GM21423 (cell line): ENCODE results near the gene SRD5A3.
"Not testable (repeated sequence)": the region's sequence is repeated elsewhere in the genome, so short reads cannot be mapped to it uniquely, and the experiment has no call there.

Experiments used
- ATAC-seq: cut with Tn5 transposase; IDR thresholded peaks from one replicate; pipeline ENCODE4 v1.9.1; 2021; ENCODE audit warnings: mild to moderate bottlenecking, moderate library complexity; ENCODE audit not compliant: unreplicated experiment

The SRD5A3 gene

DNA sequence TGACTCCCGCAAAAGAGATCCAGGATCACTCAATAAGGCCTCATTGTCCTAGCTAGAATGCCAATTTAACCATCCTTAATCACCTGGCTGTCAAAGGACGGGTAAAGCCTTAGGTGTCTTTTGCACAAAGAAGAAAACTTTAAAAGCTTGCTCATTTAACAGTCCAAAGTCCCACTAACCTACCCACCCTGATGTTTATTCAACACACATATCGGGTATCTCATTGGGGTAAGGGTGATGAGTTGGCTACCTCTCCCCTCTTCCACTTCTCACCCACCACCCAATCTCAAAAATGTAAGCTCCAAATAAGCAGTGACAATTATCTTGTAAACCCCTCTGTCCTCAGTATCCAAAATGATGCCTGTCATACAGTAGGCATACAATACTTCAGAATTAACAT, 988 bp upstream of the SRD5A3 start:
- no peak for ATAC-seq

DNA sequence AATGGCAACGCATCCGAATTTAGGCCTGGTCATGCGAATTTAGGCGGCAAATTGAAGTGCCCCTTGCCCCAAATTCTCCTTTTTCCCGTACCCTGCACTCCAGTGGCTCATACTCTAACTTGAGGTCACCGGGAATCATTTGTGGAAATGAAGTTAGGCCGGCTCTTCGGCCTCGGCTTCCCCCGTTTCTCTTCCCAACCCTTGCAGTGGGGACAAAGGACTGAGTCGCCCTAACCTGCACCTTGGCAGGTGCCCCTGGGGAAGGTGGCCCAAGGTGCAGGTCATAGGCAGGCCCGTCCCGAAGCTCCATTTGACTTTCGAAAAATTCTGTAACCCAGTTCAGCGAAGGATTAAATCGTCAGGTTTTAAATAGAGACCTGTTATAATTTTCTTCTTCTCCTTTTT, 811 bp downstream of the SRD5A3 start:
- no peak for ATAC-seq

DNA sequence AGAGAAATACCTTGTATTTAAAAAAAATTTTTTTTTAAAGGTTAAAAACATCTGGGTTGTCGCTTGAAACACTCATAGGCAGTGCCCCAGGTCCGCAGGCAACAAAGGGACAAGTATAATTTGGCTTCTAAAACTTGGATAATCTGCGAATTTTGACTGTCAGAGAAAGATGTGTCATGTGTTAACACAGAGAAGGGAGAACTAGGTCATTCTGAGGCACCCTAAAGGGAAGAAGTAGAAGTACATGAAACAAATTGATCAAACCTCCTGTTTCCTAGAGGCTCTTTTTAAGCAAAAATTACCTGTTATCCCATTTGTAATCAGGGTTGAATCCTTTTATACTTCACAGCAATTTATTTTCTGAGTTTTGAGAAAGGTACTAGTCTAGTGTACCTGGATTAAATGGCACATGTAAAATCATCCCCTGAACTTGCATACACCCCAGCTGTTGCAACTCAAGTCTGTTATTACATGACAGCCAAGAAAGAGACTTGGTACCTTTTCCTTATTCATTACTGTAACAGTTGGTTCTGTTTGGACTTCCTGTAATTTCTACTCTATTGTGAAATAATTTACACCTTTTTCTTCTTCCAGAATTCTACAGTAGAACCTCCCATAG, 1.7 kb downstream of the SRD5A3 start:
- ATAC-seq, result no peak

DNA sequence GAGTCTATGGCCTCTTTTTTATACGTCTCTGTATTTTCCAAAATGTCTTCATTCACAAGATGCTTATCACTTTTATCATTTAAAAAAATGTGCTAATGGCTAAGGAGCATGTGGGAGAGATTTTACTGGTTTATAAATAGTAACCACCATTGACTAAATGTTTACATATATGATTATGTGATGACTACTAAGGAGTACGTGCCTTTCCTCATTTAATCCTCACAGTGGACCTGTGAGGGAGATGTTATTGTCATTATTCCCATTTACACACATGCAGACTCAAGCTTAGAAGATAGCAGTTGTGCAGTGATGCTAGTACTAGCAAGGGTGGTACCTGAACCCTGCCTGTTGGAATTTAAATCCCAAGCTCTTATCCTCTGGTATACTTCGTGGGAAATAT, 2.4 kb downstream of the SRD5A3 start:
- no peak for ATAC-seq

DNA sequence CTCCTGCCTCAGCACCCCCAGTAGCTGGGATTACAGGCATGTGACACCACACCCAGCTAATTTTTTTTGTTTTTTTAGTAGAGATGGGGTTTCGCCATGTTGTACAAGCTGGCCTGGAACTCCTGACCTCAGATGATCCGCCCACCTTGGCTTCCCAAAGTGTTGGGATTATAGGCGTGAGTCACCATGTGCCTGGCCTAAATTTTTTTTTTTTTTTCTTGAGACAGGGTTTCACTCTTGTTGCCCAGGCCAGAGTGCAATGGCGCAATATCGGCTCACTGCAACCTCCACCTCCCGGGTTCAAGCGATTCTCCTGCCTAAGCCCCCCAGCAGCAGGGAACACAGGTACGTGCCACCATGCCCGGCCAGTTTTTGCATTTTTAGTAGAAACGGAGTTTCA, 4.8 kb downstream of the SRD5A3 start:
- ATAC-seq, result not testable (repeated sequence)

DNA sequence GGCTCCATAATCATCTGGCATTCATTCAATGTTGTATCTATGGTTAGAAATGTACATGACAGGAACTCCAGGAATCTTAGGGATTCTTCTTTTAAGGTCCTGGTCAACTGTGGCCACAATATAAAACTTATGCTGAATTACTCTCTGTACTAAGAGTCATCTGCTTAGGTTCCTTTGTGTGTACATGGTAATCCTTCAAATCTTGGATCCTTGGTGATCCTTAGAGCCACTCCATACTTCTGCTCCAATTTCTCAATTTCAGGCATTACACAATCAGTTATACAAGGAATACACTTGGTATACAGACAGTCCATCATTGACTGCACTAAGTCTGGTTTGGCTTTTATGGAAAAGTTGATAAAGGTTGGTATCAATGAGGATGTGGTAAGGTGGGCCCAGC, 5.8 kb downstream of the SRD5A3 start:
- ATAC-seq, result no peak

DNA sequence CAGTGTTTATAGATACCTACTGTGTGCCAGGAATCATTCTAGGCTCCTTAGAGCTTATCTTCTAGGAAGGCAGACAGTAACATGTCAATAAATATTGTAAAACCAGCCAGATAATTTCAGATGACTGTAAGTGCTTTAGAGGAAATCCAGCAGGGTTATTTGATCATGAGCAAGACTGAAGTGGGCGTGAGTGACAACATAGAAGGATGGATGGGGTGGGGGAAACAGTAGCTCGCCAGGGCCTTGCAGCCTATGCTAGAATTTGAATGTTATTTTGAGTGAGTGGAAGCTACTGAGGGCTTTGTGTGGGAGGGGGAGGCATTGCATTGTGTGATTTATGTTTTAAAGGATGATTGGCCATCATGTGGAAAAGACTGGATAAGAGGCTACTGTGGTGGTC, 6.7 kb downstream of the SRD5A3 start:
- peak; percentile 22 for ATAC-seq

DNA sequence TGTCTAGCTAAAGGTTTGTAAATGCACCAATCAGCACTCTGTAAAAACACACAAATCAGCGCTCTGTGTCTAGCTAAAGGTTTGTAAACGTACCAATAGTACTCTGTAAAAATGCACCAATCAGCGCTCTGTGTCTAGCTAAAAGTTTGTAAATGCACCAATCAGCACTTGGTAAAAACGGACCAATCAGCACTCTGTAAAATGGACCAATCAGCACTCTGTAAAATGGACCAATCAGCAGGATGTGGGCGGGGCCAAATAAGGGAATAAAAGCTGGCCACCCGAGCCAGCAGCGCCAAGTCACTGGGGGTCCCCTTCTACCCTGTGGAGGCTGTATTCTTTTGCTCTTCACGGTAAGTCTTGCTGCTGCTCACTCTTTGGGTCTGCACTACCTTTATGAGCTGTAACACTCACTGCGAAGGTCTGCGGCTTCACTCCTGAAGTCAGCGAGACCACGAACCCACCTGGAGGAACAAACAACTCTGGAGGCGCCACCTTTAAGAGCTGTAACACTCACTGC, 7.2 kb downstream of the SRD5A3 start:
- not testable (repeated sequence) for ATAC-seq

DNA sequence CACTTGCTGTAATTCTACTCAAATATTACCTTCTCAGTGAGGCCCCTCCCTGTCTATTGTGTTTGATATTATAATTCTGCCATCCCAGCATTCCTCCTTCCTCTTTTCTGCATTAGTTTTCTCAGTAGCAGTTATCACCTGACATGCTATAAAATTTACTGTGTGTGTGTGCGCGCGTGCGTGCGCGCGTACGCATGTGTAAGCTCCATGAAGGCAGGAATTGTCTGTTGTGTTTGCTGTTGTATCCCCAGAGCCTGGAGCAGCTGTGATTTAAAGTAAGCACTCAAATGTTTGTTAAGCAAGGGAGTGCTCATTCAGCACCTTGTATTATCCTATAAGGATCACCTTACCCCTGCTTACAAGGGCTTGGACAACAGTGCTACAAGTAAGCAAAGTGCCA, 8.6 kb downstream of the SRD5A3 start:
- ATAC-seq, result no peak

DNA sequence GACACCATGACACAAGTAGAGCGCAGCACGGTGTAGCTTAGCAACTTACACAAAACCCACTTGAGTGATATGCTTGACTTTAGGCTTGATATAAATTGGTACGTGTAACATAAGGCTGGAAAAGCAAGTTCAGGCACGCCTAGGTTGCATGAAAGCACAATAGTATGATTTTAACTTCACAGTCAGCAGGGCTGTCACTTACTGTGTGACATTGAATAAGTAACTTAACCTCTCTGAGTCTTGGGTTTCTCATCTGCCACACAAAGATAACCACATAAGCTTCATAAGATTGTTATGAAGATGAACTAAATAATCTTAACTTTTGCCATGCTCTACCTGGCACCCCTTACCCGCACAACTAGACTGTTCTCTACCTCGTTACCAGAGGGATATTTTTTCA, 9.5 kb downstream of the SRD5A3 start:
- no peak for ATAC-seq

DNA sequence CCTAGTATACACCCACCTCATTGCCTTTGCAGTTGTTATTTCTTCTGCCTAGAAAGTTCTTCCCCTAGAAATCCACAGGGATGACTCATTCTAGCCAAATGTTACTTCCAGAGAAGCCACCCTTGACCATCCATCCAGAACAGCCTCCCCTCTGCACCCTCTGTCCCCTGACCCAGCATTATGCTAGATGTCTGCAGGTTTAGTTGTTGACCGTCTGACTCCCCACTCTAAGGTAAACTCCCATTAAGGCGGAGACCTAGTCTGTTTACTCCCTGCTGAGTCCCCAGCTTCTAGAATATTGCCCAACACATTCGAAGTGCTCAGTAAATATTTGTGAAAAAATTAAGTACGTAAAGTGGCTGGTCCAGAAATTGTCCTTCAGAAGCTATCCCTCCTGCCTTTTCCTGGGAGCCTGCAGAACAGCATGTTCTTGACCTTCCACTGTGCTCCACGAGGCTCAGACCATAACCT, 11.0 kb downstream of the SRD5A3 start:
- ATAC-seq, result no peak

DNA sequence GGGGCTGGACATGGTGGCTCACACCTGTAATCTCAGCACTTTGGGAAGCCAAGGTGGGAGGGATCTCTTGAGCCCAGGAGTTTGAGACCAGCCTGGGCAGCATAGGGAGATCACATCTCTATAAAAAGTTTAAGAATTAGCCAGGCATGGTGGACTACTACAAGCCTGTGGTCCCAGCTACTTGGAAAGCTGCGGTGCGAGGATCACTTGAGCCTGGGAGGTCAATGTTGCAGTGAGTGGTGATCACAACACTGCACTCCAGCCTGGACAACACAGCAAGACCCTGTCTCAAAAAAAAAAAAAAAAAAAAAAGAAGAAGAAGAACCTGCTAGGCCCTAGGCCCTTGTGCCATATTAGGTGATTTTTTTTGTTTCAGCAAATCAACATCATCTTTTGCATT, 12.2 kb downstream of the SRD5A3 start:
- ATAC-seq, result no peak

DNA sequence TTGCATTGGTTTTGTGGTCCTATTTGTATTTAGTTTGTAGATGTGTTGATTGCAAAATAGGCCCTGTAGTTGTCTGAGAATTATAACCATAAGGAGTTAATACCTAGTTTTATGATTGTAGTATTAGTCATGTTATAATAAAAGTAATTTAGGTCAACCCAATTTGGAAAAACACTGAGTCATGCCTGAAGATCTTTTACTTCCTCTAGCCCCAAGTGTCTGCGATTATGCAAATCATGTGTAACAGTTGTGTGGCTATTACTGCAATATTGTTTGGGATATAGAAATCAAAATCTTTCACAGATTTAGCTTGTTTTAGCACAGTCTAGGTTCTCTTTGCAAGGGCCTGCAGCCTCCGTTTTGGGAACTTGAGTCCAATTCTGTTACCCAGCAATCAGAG, 12.6 kb downstream of the SRD5A3 start:
- ATAC-seq, result peak; percentile 77

DNA sequence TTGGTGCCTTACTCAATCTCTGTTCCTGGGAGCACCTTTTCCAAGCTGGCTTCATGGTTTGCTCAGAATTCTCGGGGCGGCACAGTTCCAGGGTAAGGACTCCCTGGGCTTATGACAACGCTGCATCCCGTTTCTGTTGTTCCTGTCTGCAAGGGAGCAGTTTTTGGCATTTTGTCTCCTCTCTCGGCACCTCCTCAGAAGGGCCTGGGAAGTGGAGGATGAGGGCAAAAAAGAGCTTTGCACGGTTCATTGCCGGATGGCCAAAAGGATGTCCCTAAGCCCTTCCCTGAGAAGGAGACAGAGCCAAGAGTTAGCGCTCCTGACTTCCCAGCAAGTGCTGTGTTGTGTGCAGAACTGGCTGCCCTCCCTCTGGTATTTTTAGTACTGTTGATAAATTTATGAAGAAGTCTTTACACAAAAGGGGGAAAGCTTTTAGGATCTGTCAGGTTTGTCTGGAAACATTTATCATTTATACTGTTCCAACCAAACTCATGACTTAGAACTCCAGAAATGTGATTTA, 13.4 kb downstream of the SRD5A3 start:
- no peak for ATAC-seq

DNA sequence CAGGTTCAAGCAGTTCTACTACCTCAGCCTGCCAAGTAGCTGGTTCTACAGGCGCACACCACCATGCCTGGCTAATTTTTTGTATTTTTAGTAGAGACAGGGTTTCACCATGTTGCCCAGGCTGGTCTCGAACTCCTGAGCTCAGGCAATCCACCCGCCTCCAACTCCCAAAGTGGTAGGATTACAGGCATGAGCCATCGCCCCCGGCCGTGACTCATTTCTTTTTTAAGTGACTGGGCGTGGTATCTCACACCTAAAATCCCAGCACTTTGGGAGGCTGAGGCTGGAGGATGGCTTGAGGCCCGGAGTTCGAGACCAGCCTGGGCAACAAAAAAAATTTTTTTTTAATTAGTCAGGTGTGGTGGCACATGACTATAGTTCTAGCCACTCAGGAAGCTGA, 16.9 kb downstream of the SRD5A3 start:
- not testable (repeated sequence) for ATAC-seq

DNA sequence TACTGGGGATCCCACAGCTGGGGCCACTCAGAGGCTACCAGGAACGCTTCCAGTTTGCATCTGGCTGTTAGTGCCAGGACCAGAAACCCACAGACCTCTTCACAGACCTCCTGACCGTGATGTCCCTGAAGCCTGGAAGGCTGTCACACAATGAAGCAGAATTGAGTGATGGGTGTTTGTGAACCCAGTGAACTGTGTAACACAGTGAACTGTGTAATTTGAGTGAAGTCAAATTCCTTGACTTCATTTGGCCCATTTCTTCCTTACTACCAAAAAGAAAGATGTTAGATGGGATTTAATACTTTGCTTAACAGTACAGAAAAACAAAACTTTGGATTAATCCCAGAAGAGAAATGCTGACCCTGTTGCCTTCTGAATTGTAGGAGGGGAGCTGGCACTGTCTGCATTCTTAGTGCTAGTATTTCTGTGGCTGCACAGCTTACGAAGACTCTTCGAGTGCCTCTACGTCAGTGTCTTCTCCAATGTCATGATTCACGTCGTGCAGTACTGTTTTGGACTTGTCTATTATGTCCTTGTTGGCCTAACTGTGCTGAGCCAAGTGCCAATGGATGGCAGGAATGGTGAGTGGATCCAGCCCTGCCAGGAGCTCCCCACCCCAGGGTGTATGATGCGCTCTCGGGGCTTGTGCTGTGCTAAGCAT, 17.8 kb downstream of the SRD5A3 start:
- ATAC-seq, result no peak

DNA sequence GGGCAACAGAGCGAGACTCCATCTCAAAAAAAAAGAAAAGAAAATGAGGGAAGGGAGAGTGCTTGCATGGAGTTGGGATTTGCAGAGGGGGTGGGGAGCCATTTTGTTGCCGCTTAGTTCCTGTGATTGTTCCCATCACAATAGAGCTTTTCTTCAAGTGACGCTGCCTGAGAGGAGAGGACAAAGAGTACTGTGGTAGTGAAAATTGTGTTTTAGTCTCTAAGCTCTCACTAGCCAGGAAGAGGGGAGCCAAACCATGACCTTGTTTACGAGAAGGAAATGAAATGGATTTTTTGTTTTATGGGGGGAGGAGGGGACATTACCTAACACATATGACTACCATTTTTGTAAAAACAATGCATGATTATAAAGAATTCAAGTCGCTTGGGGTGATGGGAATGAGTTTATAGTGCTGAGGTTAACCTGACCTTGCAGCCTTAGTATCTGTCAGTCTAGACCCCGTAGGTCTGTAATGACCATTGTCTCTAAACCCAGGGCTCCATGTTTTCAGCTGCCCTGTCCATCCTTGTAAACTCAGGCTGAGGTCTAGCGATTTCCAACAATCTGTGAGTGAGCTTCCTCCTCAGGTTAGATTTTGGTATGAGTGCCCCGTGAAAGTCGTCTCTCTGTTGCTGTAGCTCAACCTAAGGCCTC, 18.8 kb downstream of the SRD5A3 start:
- ATAC-seq, result no peak

DNA sequence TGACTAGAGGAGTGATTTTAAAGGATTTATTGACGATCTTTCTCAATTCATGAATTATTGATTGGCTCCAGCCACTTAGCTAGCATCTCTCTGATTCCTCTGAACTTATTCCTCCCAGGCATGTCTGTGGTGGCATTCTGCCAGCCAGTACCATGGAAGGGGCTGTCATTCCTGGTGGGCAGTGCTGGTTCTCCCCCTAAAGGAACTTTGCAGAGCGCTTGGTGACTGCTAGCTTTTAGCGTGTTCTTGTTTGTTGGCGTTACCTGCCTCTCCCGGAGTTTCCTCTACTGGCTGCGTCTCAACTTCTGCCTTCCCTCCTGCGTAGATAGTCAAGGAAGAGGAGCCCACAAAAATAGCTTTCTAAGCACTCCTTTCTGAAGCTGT, 19.3 kb downstream of the SRD5A3 start:
- no peak for ATAC-seq

DNA sequence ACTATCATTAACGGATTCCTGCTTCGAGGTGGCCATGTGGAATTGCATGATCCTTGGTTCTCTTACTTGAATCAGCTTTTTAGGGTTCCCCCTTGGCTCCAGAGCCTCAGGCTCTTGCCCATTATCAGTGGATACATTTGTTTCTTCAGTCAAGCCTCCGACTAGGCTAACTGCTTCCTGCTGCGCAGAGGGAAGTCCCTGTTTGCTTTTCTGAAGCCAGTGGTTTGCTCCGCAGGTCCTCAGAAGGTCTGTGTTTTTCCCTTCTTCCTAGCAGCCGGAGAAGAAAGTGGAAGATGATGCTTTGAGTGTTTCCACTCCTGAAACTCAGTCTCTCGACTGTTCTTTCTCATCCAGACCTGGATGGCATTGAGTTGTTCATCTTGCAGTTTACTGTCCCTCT, 20.6 kb downstream of the SRD5A3 start:
- no peak for ATAC-seq

DNA sequence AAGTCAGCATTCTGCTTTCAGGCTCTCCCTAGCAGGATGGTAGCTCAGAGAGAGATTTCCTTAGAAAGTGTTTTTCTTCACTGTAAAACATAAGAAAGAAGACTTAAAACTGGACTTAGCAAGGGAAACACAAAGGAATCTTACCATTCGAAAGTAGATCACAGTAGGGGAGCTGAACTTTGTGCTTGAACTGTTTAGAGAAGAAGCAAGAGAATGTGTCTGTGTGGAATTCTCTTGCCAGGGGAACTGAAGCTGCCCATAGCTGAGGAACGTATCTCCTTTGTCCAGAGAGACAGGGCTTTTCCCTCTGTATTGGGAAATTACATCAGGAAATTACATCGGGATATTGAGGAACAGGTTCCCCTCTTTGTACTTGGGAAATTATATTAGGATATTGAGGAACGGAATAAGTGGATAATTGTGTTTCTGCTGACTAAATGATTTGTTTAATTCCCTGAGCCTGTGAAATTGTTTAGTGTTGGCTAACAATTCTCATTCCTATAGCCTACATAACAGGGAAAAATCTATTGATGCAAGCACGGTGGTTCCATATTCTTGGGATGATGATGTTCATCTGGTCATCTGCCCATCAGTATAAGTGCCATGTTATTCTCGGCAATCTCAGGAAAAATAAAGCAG, 21.2 kb downstream of the SRD5A3 start:
- no peak for ATAC-seq

DNA sequence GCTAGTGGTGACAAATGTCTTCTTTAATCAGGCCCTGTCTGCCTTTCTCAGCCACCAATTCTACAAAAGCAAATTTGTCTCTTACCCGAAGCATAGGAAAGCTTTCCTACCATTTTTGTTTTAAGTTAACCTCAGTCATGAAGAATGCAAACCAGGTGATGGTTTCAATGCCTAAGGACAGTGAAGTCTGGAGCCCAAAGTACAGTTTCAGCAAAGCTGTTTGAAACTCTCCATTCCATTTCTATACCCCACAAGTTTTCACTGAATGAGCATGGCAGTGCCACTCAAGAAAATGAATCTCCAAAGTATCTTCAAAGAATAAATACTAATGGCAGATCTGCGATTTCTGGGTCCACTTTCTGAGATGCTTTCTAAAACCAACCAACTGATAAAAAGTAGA, 23.9 kb downstream of the SRD5A3 start:
- ATAC-seq, result no peak
